ENCODE results near the gene PTGES3. TPM values are rescaled to one million over a fixed set of nuclear protein-coding genes. Genes with fewer than 3 reads are reported as not detected.

Gene PTGES3
- total and polyA plus RNA-seq, 3 donors from 2014 or later: 102 to 267 (median 110) TPM

DNA sequence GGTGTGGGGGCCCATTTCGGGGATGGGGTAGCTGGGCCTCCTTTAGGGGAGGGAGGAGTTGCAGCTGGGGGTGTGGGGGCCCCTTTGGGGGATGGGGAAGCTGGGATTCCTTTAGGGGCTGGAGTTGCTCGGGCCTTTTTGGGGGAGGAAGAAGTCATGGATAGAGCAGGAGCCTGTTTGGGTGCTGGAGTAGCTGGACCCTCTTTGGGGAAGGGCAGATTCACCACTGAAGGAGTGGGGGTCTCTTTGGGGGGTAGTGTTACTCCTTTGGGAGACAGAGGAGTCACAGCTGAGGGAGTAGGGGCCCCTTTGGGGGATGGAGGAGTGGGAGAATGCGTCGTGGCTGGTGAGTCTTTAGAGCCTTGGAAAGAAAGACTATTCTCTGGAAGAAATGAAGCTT lies 30.6 kb upstream of the PTGES3 start:
- H3K27ac ChIP-seq: no peak overlapping the region
- DNase-seq: no peak
- TF ChIP-seq, protein P1, sequence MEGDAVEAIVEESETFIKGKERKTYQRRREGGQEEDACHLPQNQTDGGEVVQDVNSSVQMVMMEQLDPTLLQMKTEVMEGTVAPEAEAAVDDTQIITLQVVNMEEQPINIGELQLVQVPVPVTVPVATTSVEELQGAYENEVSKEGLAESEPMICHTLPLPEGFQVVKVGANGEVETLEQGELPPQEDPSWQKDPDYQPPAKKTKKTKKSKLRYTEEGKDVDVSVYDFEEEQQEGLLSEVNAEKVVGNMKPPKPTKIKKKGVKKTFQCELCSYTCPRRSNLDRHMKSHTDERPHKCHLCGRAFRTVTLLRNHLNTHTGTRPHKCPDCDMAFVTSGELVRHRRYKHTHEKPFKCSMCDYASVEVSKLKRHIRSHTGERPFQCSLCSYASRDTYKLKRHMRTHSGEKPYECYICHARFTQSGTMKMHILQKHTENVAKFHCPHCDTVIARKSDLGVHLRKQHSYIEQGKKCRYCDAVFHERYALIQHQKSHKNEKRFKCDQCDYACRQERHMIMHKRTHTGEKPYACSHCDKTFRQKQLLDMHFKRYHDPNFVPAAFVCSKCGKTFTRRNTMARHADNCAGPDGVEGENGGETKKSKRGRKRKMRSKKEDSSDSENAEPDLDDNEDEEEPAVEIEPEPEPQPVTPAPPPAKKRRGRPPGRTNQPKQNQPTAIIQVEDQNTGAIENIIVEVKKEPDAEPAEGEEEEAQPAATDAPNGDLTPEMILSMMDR (IDR thresholded peaks at IDR 0.05): no peak
- TF ChIP-seq POLR2A (IDR thresholded peaks at IDR 0.05): no peak

DNA sequence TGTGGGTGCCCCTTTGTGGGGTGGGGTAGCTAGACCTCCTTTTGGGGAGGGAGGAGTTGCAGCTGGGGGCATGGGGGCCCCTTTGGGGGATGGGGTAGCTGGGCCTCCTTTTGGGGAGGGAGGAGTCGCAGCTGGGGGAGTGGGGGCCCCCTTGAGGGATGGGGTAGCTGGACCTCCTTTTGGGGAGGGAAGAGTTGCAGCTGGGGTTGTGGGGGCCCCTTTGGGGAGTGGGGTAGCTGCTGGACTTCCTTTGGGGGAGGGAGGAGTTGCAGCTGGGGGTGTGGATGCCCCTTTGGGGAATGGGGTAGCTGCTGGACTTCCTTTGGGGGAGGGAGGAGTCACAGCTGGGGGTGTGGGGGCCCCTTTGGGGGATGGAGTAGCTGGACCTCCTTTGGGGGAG lies 30.1 kb upstream of the PTGES3 start:
- no peak for DNase-seq
- intact Hi-C loops (cut with DNase I; ENCODE audit: low total_unique reads): no loop called here
- Histone ChIP-seq H3K4me1 (peaks cover 45% of the 10 kb centered on the region), H3K27ac (no peak overlapping the region), H3K9me3 (no peaks in the 10 kb centered on the region), H3K27me3 (no peaks in the 10 kb centered on the region), H3K36me3 (ENCODE audit: low read depth, missing control alignments) (no peaks in the 10 kb centered on the region), H3K4me3 (no peak overlapping the region)
- TF ChIP-seq POLR2A (IDR thresholded peaks at IDR 0.05): no peak
- TF ChIP-seq, protein P1 (IDR thresholded peaks at IDR 0.05): no peak
- WGBS, 2 donors: 92% methylated on average over 1 of the region's 1 CpG; no CpG with 5 or more reads in 1 of the 2 donors

More for the DNA sequence above, 30.6 kb upstream of the PTGES3 start:
- H3K36me3 ChIP-seq (ENCODE audit: low read depth, missing control alignments): no peaks in the 10 kb centered on the region
- peaks cover 49% of the 10 kb centered on the region for H3K4me1 ChIP-seq
- 67 to 68% methylated on average over 4 of the region's 4 CpGs for WGBS, 2 donors
- H3K27me3 ChIP-seq: no peaks in the 10 kb centered on the region
- no peaks in the 10 kb centered on the region for H3K9me3 ChIP-seq
- intact Hi-C loops (cut with DNase I; ENCODE audit: low total_unique reads): no loop called here
- no peak overlapping the region for H3K4me3 ChIP-seq

DNA sequence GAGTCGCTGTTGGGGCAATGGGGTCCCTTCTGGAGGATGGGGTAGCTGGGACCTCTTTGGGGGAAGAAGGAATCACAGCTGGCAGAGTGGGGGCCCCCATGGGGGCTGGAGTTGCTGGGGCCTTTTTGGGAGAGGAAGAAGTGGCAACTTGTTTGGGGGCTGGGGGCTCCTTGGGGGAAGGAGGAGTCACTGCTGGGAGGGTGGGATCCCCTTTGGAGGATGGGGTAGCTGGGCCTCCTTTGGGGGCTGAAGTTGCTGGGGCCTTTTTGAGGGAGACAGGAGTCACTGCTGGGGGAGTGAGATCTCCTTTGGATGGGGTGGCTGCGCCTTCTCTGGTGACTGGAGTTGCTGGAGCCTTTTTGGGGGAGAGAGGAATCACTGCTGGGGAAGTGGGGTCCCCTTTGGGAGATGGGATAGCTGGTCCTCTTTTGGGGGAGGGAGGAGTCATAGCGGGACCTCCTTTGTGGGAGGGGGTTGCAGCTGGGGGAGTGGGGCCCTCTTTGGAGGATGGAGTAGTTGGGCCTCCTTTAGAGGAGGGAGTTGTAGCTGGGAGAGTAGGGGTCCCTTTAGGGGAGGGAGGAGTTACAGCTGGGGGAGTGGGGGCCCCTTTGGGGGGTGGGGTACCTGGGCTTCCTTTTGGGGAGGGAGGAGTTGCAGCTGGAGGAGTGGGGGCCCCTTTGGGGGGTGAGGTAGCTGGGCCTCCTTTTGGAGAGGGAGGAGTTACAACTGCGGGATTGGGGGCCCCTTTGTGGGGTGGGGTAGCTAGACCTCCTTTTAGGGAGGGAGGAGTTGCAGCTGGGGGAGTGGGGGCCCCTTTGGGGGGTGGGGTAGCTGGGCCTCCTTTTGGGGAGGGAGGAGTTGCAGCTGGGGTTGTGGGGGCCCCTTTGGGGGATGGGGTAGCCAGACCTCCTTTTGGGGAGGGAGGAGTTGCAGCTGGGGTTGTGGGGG lies 29.1 kb upstream of the PTGES3 start:
- Histone ChIP-seq H3K36me3 (ENCODE audit: low read depth, missing control alignments) (no peaks in the 10 kb centered on the region), H3K27ac (no peak overlapping the region), H3K9me3 (no peaks in the 10 kb centered on the region), H3K27me3 (no peaks in the 10 kb centered on the region), H3K4me1 (peaks cover 38% of the 10 kb centered on the region), H3K4me3 (no peak overlapping the region)
- TF ChIP-seq, protein P1 (IDR thresholded peaks at IDR 0.05): no peak
- no peak for TF ChIP-seq POLR2A (IDR thresholded peaks at IDR 0.05)
- intact Hi-C loops (cut with DNase I; ENCODE audit: low total_unique reads): no loop called here
- no peak for DNase-seq
- 76 to 78% methylated on average over 4 of the region's 4 CpGs for WGBS, 2 donors

DNA sequence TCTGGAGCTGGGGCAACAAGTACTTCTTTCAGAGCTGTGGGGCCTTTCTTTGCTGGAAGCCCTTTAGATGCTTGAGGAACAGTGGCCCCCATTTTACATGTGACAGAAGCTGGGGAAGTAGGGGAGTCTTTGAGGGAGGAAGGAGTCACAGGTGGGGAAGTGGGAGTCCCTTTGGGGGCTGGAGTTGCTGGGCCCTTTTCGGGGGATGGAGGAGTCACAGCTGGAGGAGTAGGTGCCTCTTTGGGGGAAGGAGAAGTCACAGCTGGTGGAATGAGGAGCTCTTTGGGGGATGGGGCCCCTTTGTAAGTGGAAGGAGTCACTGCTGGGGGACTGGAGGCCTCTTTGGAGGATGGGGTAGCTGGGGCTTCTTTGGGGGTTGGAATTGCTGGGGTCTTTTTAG lies 28.4 kb upstream of the PTGES3 start:
- H3K9me3 ChIP-seq: no peaks in the 10 kb centered on the region
- H3K4me1 ChIP-seq: peaks cover 33% of the 10 kb centered on the region
- H3K36me3 ChIP-seq (ENCODE audit: low read depth, missing control alignments): no peaks in the 10 kb centered on the region
- TF ChIP-seq, protein P1 (IDR thresholded peaks at IDR 0.05): no peak
- no peak for TF ChIP-seq POLR2A (IDR thresholded peaks at IDR 0.05)
- H3K4me3 ChIP-seq: no peak overlapping the region
- H3K27ac ChIP-seq: no peak overlapping the region
- no peaks in the 10 kb centered on the region for H3K27me3 ChIP-seq
- 56 to 72% methylated on average over 1 of the region's 1 CpG for WGBS, 2 donors
- intact Hi-C loops (cut with DNase I; ENCODE audit: low total_unique reads): no loop called here
- no peak for DNase-seq

Data from testis (tissue), 3 donors.